ENCODE data around the gene NMRK2. TPM values are rescaled to one million over a fixed set of nuclear protein-coding genes. Genes with fewer than 3 reads are reported as not detected.

The NMRK2 gene
- total and polyA plus RNA-seq, 2 of the 13 experiments (the other 11 are each of a cell fraction or from before 2014, with no cell fraction given), result not detected

- TF ChIP-seq THAP9 (CRISPR knock-in tag; IDR thresholded peaks at IDR 0.05; ENCODE audit: borderline replicate concordance) (no peak), NFATC3 (CRISPR knock-in tag; IDR thresholded peaks at IDR 0.05) (no peak), ZNF75D (CRISPR knock-in tag; IDR thresholded peaks at IDR 0.05; ENCODE audit: borderline replicate concordance) (no peak), MATR3 (CRISPR knock-in tag; IDR thresholded peaks at IDR 0.05) (no peak), SMAD1 (CRISPR knock-in tag; IDR thresholded peaks at IDR 0.05; ENCODE audit: borderline replicate concordance, low read depth) (no peak), CHD2 (IDR thresholded peaks at IDR 0.05; ENCODE audit: low read depth, low read length) (peak; percentile 10; the same call in 1 of the 2 replicates), ARNT (IDR thresholded peaks at IDR 0.05) (no peak), ZBTB7A (CRISPR knock-in tag; IDR thresholded peaks at IDR 0.05) (no peak), FOXM1 (CRISPR knock-in tag; IDR thresholded peaks at IDR 0.05) (no peak), ZNF7 (CRISPR knock-in tag; IDR thresholded peaks at IDR 0.05) (no peak), ZNF230 (CRISPR knock-in tag; IDR thresholded peaks at IDR 0.05) (no peak), MIXL1 (CRISPR knock-in tag; IDR thresholded peaks at IDR 0.05) (no peak), LBX2 (CRISPR knock-in tag; IDR thresholded peaks at IDR 0.05; ENCODE audit: borderline replicate concordance) (no peak), HOXA3 (CRISPR knock-in tag; IDR thresholded peaks at IDR 0.05) (0 out of 2 replicates have a peak, but pooled peaks have one; percentile 27), PITX1 (CRISPR knock-in tag; IDR thresholded peaks at IDR 0.05) (no peak), ZBTB38 (CRISPR knock-in tag; IDR thresholded peaks at IDR 0.05) (peak; percentile 74; the same call in 1 of the 2 replicates), ZNF800 (CRISPR knock-in tag; IDR thresholded peaks at IDR 0.05) (no peak), POLR2G (IDR thresholded peaks at IDR 0.05; ENCODE audit: low read depth, low read length) (0 out of 2 replicates have a peak, but pooled peaks have one; percentile 1), HHEX (CRISPR knock-in tag; IDR thresholded peaks at IDR 0.05) (no peak), HNRNPL (IDR thresholded peaks at IDR 0.05; ENCODE audit: low read depth, low read length) (peak; percentile 14; the same call in 1 of the 2 replicates), NFIC (IDR thresholded peaks at IDR 0.05; ENCODE audit: low read length) (no peak), ZFP37 (CRISPR knock-in tag; IDR thresholded peaks at IDR 0.05; ENCODE audit: borderline replicate concordance) (no peak), SAFB2 (CRISPR knock-in tag; IDR thresholded peaks at IDR 0.05; ENCODE audit: borderline replicate concordance, low read depth) (no peak), ZNF207 (IDR thresholded peaks at IDR 0.05; ENCODE audit: borderline replicate concordance) (no peak)
These were observed 44.6 kb downstream of the NMRK2 start (continued) for GRCh38 chr19:3977242-3978143.
